HG03439 (cell line): ENCODE measurements around the gene MORF4L2.

ENCODE experiments used
- ATAC-seq: cut with Tn5 transposase; IDR thresholded peaks from one replicate; pipeline ENCODE4 v1.9.1; 2021; ENCODE audit warnings: mild to moderate bottlenecking, moderate library complexity; ENCODE audit not compliant: unreplicated experiment

The MORF4L2 gene

GRCh38 chrX:103637604-103638338 is 48.7 kb downstream of the MORF4L2 start:
- ATAC-seq, result no peak

- ATAC-seq, result no peak
Measured at GRCh38 chrX:103635436-103635835, 51.1 kb downstream of the MORF4L2 start.

DNA sequence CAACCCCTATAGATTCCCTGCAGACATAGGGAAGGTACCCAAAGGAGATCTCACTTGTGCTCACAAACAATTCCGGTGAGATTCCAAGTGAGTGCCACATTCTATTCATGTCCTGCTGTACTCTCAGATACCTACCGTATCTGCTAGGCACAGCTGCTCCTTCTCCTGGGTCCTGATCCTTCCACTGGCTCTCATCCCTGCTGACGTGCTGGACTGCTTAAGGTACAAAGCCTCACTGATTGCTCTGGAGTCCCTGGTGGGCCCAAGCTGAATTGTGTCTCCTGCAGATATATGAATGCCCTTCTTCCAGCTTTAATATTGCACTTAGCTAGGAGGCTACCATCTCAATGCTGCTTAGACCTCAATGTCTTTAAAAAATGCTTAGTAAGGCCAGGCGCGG is 55.4 kb downstream of the MORF4L2 start:
- no peak for ATAC-seq

GRCh38 chrX:103630171-103630511 is 56.4 kb downstream of the MORF4L2 start:
- no peak for ATAC-seq

GRCh38 chrX:103629318-103630170 is 57.0 kb downstream of the MORF4L2 start:
- peak; percentile 46 for ATAC-seq

GRCh38 chrX:103628386-103629317 is 57.8 kb downstream of the MORF4L2 start, which contains the start of gene TCEAL1:
TCEAL1 (plus strand) TSS chrX:103628975; CDS start chrX:103629917, 942 bp downstream.
- ATAC-seq, result peak; percentile 66

DNA sequence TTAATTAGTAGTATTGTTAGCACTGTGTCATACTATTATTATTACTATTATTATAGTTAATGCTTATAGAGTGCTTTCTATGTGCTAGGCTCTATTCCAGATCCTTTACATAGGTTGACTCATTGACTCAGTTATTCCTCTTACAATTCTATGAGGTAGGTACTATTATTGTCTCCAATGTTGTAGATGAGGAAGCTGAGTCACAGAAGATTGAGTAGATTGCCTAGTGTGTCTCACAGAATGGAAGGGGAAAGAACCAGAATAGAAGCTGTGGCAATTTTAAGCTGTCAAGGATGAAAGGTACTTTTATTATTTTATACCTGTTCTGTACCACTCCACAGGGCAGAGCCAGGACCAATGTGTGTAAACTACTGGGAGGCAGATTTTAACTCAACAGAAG is 59.6 kb downstream of the MORF4L2 start:
- ATAC-seq, result no peak
